GM12878 (cell line): ENCODE measurements around the gene MYO1D. TPM values are rescaled to one million over a fixed set of nuclear protein-coding genes. Genes with fewer than 3 reads are reported as not detected.

ENCODE experiments used
- BCL11A ChIP-seq: IDR thresholded peaks from 2 replicates; pipeline ENCODE4 v1.6.1; 2011; ENCODE audit warnings: low read depth, low read length
- CREM ChIP-seq: IDR thresholded peaks from 2 replicates; pipeline ENCODE4 v1.6.1; 2014; ENCODE audit warnings: antibody characterized with exemption, low read depth
- HDGF ChIP-seq: fragments of 450-650 bp; IDR thresholded peaks from 2 replicates; pipeline ENCODE4 v1.6.1; 2016; ENCODE audit warnings: antibody characterized with exemption
- KLF5 ChIP-seq: fragments of 450-650 bp; IDR thresholded peaks from 2 replicates; pipeline ENCODE4 v1.6.1; 2014; ENCODE audit warnings: mild to moderate bottlenecking; ENCODE audit not compliant: partially characterized antibody
- MTA2 ChIP-seq: fragments of 450-650 bp; IDR thresholded peaks from 2 replicates; pipeline ENCODE4 v1.6.1; 2016; ENCODE audit warnings: low read depth, mild to moderate bottlenecking, moderate library complexity
- MTA3 ChIP-seq: IDR thresholded peaks from 2 replicates; pipeline ENCODE4 v1.6.1; 2012; ENCODE audit warnings: low read length, inconsistent platforms, borderline replicate concordance
- NBN ChIP-seq: fragments of 450-650 bp; IDR thresholded peaks from 2 replicates; pipeline ENCODE4 v1.6.1; 2016
- NR2C2 ChIP-seq: IDR thresholded peaks from 2 replicates; pipeline ENCODE4 v1.6.1; 2011; ENCODE audit warnings: borderline replicate concordance, low read depth; ENCODE audit not compliant: control insufficient read depth, insufficient read length
- NRF1 ChIP-seq: conservative IDR thresholded peaks from 2 replicates; pipeline ENCODE4 v1.6.1; 2011; ENCODE audit warnings: mild to moderate bottlenecking, low read depth, low read length, improper control_type of control experiment
- SUPT20H ChIP-seq: IDR thresholded peaks from 2 replicates; pipeline ENCODE4 v1.6.1; 2011; ENCODE audit warnings: low read depth, mild to moderate bottlenecking, low read length, moderate library complexity, borderline replicate concordance; ENCODE audit not compliant: control insufficient read depth
- TBL1XR1 ChIP-seq: IDR thresholded peaks from 2 replicates; pipeline ENCODE4 v1.6.1; 2012; ENCODE audit warnings: low read depth, low read length, improper control_type of control experiment
- TCF7 ChIP-seq: IDR thresholded peaks from 2 replicates; pipeline ENCODE4 v1.6.1; 2014; ENCODE audit warnings: antibody characterized with exemption, borderline replicate concordance
- ZBED1 ChIP-seq: IDR thresholded peaks from 2 replicates; pipeline ENCODE4 v1.6.1; 2016; ENCODE audit warnings: borderline replicate concordance
- ZSCAN29 ChIP-seq: fragments of 450-650 bp; IDR thresholded peaks from 2 replicates; pipeline ENCODE4 v1.6.1; 2017; ENCODE audit warnings: mild to moderate bottlenecking, moderate library complexity
- polyA plus RNA-seq, 11 experiments: library from polyadenylated mRNA; depleted of rRNA in 4 of 11; unstranded in 6 of 11; stranded (reverse) in 5 of 11; fragments of >200 nt; fragmentation: Nextera tagmentation in 4 of 11; fragmentation: Illumina TruSeq in 1 of 11; extraction: Ambion mirVana in 4 of 11; extraction: Trizol in 1 of 11; gene quantifications; 1 replicate in 1 of 11; 2 replicates in 10 of 11; pipeline versions ENCODE4 v1.2.1 to v1.2.3, GENCODE V29; 2011 to 2016; ENCODE audit warnings: inconsistent platforms in 2 of 11, missing spikeins in 2 of 11, low read depth in 1 of 11
- total RNA-seq, 4 experiments: library from RNA; depleted of rRNA in 3 of 4; stranded (reverse); fragments of >200 nt in 3 of 4; fragmentation: Illumina TruSeq in 1 of 4; extraction: Trizol in 1 of 4; gene quantifications; 2 replicates each; pipeline versions ENCODE4 v1.2.1 to v1.2.3, GENCODE V29; 2013 to 2021
- TF ChIP-seq, protein P1 (sequence below): IDR thresholded peaks from 2 replicates; pipeline ENCODE4 v1.6.1; 2012; ENCODE audit warnings: improper control_type of control experiment, low read depth, low read length; ENCODE audit not compliant: insufficient replicate concordance
- TF ChIP-seq, protein P2 (sequence below): IDR thresholded peaks from 2 replicates; pipeline ENCODE4 v1.6.1; 2011; ENCODE audit warnings: borderline replicate concordance, low read depth, mild to moderate bottlenecking, moderate library complexity, low read length; ENCODE audit not compliant: insufficient read depth, poor library complexity, severe bottlenecking
- TF ChIP-seq, protein P3 (sequence below): fragments of 450-650 bp; IDR thresholded peaks from 2 replicates; pipeline ENCODE4 v1.6.1; 2016; ENCODE audit warnings: mild to moderate bottlenecking
- TF ChIP-seq, protein P4 (sequence below): IDR thresholded peaks from 2 replicates; pipeline ENCODE4 v1.6.1; 2012; ENCODE audit warnings: low read depth, low read length, improper control_type of control experiment
- TF ChIP-seq, protein P5 (sequence below): IDR thresholded peaks from 2 replicates; pipeline ENCODE4 v1.6.1; 2011; ENCODE audit warnings: borderline replicate concordance, low read depth, mild to moderate bottlenecking, moderate library complexity, mixed read lengths, low read length; ENCODE audit not compliant: insufficient read depth; ENCODE audit errors: extremely low read length

Gene MYO1D
- total and polyA plus RNA-seq, 10 of the 15 experiments (the other 5 are each of a cell fraction or from before 2014, with no cell fraction given), result 1.8 to 37.7 (median 25.4) TPM

DNA sequence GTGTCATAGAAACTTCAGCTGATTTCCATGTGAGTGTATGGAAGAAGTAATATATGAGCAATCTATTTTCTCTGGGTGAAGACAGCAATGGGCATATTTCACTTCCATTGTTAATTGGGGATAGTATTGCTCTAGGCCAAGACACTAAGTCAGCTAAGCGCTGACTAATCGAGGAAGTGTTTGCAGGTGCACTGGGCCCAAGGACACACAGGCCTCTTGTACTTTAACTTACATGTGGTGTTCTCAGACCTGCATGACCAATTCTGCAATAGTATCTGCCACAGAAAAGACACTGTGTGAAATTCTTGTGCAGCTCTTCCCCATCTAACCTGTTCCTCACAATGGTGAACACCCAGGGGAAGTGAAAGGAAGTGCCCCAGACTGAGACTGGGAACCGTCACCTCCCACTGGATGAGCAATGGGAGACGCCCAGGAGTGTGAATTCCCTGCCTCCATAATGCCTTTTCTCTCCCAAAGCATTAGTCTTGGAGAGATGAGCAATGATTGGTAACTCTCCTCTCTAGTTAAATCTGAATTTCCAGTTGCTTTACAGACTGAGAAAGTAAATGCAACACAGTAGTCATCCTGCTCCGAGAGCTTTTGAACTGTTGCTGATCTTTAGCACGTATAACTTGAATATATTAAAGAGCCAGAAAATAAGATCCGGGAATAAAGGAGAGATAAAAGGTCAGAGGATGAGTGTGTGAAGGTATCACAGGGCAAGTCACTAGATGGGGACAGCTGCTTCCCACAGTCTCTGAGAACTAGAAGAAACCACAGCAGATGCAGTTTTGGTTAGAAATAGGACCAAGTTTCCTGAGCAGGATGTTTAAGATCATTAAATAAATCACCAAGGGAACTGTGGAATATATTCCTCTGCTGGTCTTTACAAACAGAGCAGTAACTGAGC lies 307.5 kb downstream of the MYO1D start (continued):
- TF ChIP-seq, protein P1, sequence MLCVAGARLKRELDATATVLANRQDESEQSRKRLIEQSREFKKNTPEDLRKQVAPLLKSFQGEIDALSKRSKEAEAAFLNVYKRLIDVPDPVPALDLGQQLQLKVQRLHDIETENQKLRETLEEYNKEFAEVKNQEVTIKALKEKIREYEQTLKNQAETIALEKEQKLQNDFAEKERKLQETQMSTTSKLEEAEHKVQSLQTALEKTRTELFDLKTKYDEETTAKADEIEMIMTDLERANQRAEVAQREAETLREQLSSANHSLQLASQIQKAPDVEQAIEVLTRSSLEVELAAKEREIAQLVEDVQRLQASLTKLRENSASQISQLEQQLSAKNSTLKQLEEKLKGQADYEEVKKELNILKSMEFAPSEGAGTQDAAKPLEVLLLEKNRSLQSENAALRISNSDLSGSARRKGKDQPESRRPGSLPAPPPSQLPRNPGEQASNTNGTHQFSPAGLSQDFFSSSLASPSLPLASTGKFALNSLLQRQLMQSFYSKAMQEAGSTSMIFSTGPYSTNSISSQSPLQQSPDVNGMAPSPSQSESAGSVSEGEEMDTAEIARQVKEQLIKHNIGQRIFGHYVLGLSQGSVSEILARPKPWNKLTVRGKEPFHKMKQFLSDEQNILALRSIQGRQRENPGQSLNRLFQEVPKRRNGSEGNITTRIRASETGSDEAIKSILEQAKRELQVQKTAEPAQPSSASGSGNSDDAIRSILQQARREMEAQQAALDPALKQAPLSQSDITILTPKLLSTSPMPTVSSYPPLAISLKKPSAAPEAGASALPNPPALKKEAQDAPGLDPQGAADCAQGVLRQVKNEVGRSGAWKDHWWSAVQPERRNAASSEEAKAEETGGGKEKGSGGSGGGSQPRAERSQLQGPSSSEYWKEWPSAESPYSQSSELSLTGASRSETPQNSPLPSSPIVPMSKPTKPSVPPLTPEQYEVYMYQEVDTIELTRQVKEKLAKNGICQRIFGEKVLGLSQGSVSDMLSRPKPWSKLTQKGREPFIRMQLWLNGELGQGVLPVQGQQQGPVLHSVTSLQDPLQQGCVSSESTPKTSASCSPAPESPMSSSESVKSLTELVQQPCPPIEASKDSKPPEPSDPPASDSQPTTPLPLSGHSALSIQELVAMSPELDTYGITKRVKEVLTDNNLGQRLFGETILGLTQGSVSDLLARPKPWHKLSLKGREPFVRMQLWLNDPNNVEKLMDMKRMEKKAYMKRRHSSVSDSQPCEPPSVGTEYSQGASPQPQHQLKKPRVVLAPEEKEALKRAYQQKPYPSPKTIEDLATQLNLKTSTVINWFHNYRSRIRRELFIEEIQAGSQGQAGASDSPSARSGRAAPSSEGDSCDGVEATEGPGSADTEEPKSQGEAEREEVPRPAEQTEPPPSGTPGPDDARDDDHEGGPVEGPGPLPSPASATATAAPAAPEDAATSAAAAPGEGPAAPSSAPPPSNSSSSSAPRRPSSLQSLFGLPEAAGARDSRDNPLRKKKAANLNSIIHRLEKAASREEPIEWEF, result peak; percentile 88
- TF ChIP-seq CREM, result 0 out of 2 replicates have a peak, but pooled peaks have one; percentile 8
- no peak for TF ChIP-seq ZSCAN29
- 0 out of 2 replicates have a peak, but pooled peaks have one; percentile 15 for TF ChIP-seq NBN
- TF ChIP-seq, protein P2, sequence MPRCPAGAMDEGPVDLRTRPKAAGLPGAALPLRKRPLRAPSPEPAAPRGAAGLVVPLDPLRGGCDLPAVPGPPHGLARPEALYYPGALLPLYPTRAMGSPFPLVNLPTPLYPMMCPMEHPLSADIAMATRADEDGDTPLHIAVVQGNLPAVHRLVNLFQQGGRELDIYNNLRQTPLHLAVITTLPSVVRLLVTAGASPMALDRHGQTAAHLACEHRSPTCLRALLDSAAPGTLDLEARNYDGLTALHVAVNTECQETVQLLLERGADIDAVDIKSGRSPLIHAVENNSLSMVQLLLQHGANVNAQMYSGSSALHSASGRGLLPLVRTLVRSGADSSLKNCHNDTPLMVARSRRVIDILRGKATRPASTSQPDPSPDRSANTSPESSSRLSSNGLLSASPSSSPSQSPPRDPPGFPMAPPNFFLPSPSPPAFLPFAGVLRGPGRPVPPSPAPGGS, result peak; percentile 97
- TF ChIP-seq KLF5, result no peak
- TF ChIP-seq, protein P3, sequence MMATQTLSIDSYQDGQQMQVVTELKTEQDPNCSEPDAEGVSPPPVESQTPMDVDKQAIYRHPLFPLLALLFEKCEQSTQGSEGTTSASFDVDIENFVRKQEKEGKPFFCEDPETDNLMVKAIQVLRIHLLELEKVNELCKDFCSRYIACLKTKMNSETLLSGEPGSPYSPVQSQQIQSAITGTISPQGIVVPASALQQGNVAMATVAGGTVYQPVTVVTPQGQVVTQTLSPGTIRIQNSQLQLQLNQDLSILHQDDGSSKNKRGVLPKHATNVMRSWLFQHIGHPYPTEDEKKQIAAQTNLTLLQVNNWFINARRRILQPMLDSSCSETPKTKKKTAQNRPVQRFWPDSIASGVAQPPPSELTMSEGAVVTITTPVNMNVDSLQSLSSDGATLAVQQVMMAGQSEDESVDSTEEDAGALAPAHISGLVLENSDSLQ, result no peak
- TF ChIP-seq TCF7, result no peak
- TF ChIP-seq BCL11A, result peak; percentile 39; the same call in 1 of the 2 replicates
- TF ChIP-seq, protein P4, sequence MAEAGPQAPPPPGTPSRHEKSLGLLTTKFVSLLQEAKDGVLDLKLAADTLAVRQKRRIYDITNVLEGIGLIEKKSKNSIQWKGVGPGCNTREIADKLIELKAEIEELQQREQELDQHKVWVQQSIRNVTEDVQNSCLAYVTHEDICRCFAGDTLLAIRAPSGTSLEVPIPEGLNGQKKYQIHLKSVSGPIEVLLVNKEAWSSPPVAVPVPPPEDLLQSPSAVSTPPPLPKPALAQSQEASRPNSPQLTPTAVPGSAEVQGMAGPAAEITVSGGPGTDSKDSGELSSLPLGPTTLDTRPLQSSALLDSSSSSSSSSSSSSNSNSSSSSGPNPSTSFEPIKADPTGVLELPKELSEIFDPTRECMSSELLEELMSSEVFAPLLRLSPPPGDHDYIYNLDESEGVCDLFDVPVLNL, result no peak
- TF ChIP-seq TBL1XR1, result 0 out of 2 replicates have a peak, but pooled peaks have one; percentile 14
- TF ChIP-seq MTA3, result peak; percentile 77; the same call in 1 of the 2 replicates
- 0 out of 2 replicates have a peak, but pooled peaks have one; percentile 24 for TF ChIP-seq MTA2
- TF ChIP-seq SUPT20H, result no peak
- TF ChIP-seq HDGF, result no peak; the same call in 1 of the 2 replicates
- TF ChIP-seq, protein P5, sequence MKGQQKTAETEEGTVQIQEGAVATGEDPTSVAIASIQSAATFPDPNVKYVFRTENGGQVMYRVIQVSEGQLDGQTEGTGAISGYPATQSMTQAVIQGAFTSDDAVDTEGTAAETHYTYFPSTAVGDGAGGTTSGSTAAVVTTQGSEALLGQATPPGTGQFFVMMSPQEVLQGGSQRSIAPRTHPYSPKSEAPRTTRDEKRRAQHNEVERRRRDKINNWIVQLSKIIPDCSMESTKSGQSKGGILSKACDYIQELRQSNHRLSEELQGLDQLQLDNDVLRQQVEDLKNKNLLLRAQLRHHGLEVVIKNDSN, result no peak
- TF ChIP-seq NR2C2, result no peak
- TF ChIP-seq ZBED1, result peak; percentile 87; the same call in 1 of the 2 replicates
- no peak for TF ChIP-seq NRF1
